ENCODE results near the gene NFASC. TPM values are rescaled to one million over a fixed set of nuclear protein-coding genes. Genes with fewer than 3 reads are reported as not detected.

NFASC gene
- total and polyA plus RNA-seq, 2 donors (not counting 3 experiments of a cell fraction or from before 2014, with no cell fraction given), result not detected

- intact Hi-C loops (cut with micrococcal nuclease) (no loop called here), dilution Hi-C loops (cut with MboI; ENCODE audit: extremely low pct_ligation_motif_present, low sequenced_read_pairs) (no loop called here)
- H3K27me3 ChIP-seq (ENCODE audit: control insufficient read depth in 2 of 2, insufficient read depth in 2 of 2, low read length in 2 of 2), result no peaks in the 10 kb centered on the region
- H3K9ac ChIP-seq (replicated peaks; ENCODE audit: extremely low read depth, insufficient read depth, low read length), result no peak overlapping the region
- no peak for DNase-seq (ENCODE audit: low read depth, low spot score)
- H3K4me1 ChIP-seq (ENCODE audit: control insufficient read depth, extremely low read depth, insufficient read depth, low read length), result no peaks in the 10 kb centered on the region
- no peak overlapping the region for H2AFZ ChIP-seq (ENCODE audit: low read depth, low read length)
- H4K20me1 ChIP-seq (replicated peaks; ENCODE audit: control insufficient read depth, extremely low read depth, insufficient read depth, low read length), result no peaks in the 10 kb centered on the region
- H3K9me1 ChIP-seq (replicated peaks; ENCODE audit: control insufficient read depth, extremely low read depth, insufficient read depth, low read length), result no peaks in the 10 kb centered on the region
- H3K27ac ChIP-seq (ENCODE audit: insufficient read depth, low read depth, low read length), result no peak overlapping the region
- H3K4me2 ChIP-seq (ENCODE audit: insufficient read depth, low read length), result no peak overlapping the region
- no peaks in the 10 kb centered on the region for H3K9me3 ChIP-seq (replicated peaks; ENCODE audit: control insufficient read depth, insufficient read depth, low read length)
- ChIA-PET POLR2A (no interaction called here), CTCF (interaction anchor here (4.0 kb wide), 1 partner anchor 10 kb away, joined by 39 read pairs; no protein-coding TSS in a partner anchor)
- no peak overlapping the region for H3K4me3 ChIP-seq (replicated peaks in 1 of 3; ENCODE audit: insufficient read depth in 1 of 3, low read depth in 1 of 3, low read length in 3 of 3)
- no TSS peak for BruUV-seq (replicated peaks)
- no peaks in the 10 kb centered on the region for H3K79me2 ChIP-seq (ENCODE audit: control insufficient read depth, insufficient read depth, low read length)
- no peaks in the 10 kb centered on the region for H3K36me3 ChIP-seq (ENCODE audit: control insufficient read depth in 2 of 2, extremely low read depth in 1 of 2, insufficient read depth in 2 of 2, low read length in 2 of 2)
- FAIRE-seq, result no peak
- no peak for TF ChIP-seq CTCF (IDR thresholded peaks at IDR 0.05; ENCODE audit: extremely low read depth in 1 of 2, insufficient read depth in 1 of 2, low read depth in 1 of 2, low read length in 2 of 2)
- no peak for TF ChIP-seq POLR2AphosphoS5 (IDR thresholded peaks at IDR 0.05; ENCODE audit: insufficient read depth, low read depth, low read length)
- no peak for TF ChIP-seq MYC (IDR thresholded peaks at IDR 0.05; ENCODE audit: low read depth, low read length)
- no peak for TF ChIP-seq JUN (IDR thresholded peaks at IDR 0.05; ENCODE audit: borderline replicate concordance, insufficient read depth, insufficient read length, low read depth)
- no peak for TF ChIP-seq MAX (IDR thresholded peaks at IDR 0.05; ENCODE audit: insufficient read depth, insufficient read length)
- no peak for TF ChIP-seq GATA2 (IDR thresholded peaks at IDR 0.05; ENCODE audit: insufficient read depth, insufficient read length, low read depth, low read length)
- TF ChIP-seq EZH2 (IDR thresholded peaks at IDR 0.05; ENCODE audit: borderline replicate concordance, low read depth, low read length, severe bottlenecking), result no peak
- no peak for TF ChIP-seq FOS (IDR thresholded peaks at IDR 0.05; ENCODE audit: borderline replicate concordance, insufficient read depth, low read length)
- TF ChIP-seq POLR2A (IDR thresholded peaks at IDR 0.05; ENCODE audit: low read depth, low read length), result no peak
Measured at GRCh38 chr1:205071028-205071409, 200.4 kb downstream of the NFASC start.
